ENCODE measurements around the gene TMEM147. TPM values are rescaled to one million over a fixed set of nuclear protein-coding genes. Genes with fewer than 3 reads are reported as not detected.

The TMEM147 gene
- total and polyA plus RNA-seq, 2 of the 13 experiments (the other 11 are each of a cell fraction or from before 2014, with no cell fraction given) = 141 to 176 TPM

GRCh38 chr19:35582760-35583159, 37.3 kb downstream of the TMEM147 start:
- WGBS (ENCODE audit: low lambda C conversion rate) = 50% methylated on average over 1 of the region's 1 CpG
- H3K9ac ChIP-seq (ENCODE audit: insufficient read depth, low read depth, low read length) = no peak overlapping the region
- no peak overlapping the region for H2AFZ ChIP-seq (ENCODE audit: low read length)
- in situ Hi-C loops (cut with HindIII; ENCODE audit: extremely low pct_ligation_motif_present, low pct_unique_long_range_greater_than_20kb) (no loop called here), intact Hi-C loops (cut with micrococcal nuclease; ENCODE audit: unreplicated experiment) (no loop called here)
- ATAC-seq (no peak), FAIRE-seq (no peak), DNase-seq (ENCODE audit: low spot score) (no peak)
- CTCF ChIA-PET (ENCODE audit: low intra/inter-chr PET ratio, low total read pairs) = no interaction called here
- no peak for TF ChIP-seq NR0B2 (CRISPR knock-in tag; IDR thresholded peaks at IDR 0.05)
- no peak for TF ChIP-seq ELF1 (CRISPR knock-in tag; IDR thresholded peaks at IDR 0.05)
- TF ChIP-seq ZNF207 (IDR thresholded peaks at IDR 0.05; ENCODE audit: borderline replicate concordance) = no peak
- TF ChIP-seq ZNF564 (CRISPR knock-in tag; IDR thresholded peaks at IDR 0.05) = no peak
- TF ChIP-seq ZNF430 (CRISPR knock-in tag; IDR thresholded peaks at IDR 0.05) = no peak
- no peaks in the 10 kb centered on the region for H3K79me2 ChIP-seq (ENCODE audit: insufficient read depth, low read length)
- H3K27me3 ChIP-seq (ENCODE audit: control insufficient read depth in 1 of 2, insufficient read depth in 2 of 2, low read length in 2 of 2) = peaks cover 0 to 9% of the 10 kb centered on the region in 2 experiments; a peak in 3 of 5 replicates
- no peaks in the 10 kb centered on the region for H4K20me1 ChIP-seq (ENCODE audit: insufficient read depth, low read length)
- H3K4me1 ChIP-seq (ENCODE audit: insufficient read depth, low read length) = no peaks in the 10 kb centered on the region
- H3K36me3 ChIP-seq (replicated peaks in 1 of 2; ENCODE audit: control insufficient read depth in 1 of 2, insufficient read depth in 2 of 2, low read length in 2 of 2) = no peaks in the 10 kb centered on the region
- H3K9me3 ChIP-seq (ENCODE audit: low read length) = no peaks in the 10 kb centered on the region
- no peak overlapping the region for H3K4me2 ChIP-seq (ENCODE audit: low read depth, low read length)
- POLR2A ChIA-PET = no interaction called here
- H3K27ac ChIP-seq (ENCODE audit: extremely low read length, insufficient read depth, low read length) = no peak overlapping the region
- BruUV-seq (replicated peaks) = no TSS peak
- H3K4me3 ChIP-seq (replicated peaks in 1 of 3; ENCODE audit: insufficient read depth in 1 of 3, low read depth in 2 of 3, low read length in 3 of 3) = no peak overlapping the region

GRCh38 chr19:35585848-35586247, 40.4 kb downstream of the TMEM147 start, which contains the start of gene PMIS2:
Gene PMIS2, plus strand, starts transcription at chr19:35586173. Its CDS starts 87 bp downstream, at chr19:35586260.
- no peaks in the 10 kb centered on the region for H3K4me1 ChIP-seq (ENCODE audit: insufficient read depth, low read length)
- 72% methylated on average over 6 of the region's 16 CpGs for WGBS (ENCODE audit: low lambda C conversion rate)
- ATAC-seq (no peak; the same call in 1 of the 3 replicates), FAIRE-seq (no peak), DNase-seq (ENCODE audit: low spot score) (no peak)
- ChIA-PET CTCF (ENCODE audit: low intra/inter-chr PET ratio, low total read pairs) (no interaction called here), POLR2A (no interaction called here)
- no peaks in the 10 kb centered on the region for H3K9me3 ChIP-seq (ENCODE audit: low read length)
- no peaks in the 10 kb centered on the region for H3K79me2 ChIP-seq (ENCODE audit: insufficient read depth, low read length)
- no peak within 1 kb of the TSS for H3K9ac ChIP-seq (ENCODE audit: insufficient read depth, low read depth, low read length)
- TF ChIP-seq USF2 (IDR thresholded peaks at IDR 0.05; ENCODE audit: low read depth, low read length) (no peak), USF2 (CRISPR knock-in tag; IDR thresholded peaks at IDR 0.05; ENCODE audit: borderline replicate concordance) (no peak), TGIF2 (CRISPR knock-in tag; IDR thresholded peaks at IDR 0.05) (no peak), NFYC (CRISPR knock-in tag; IDR thresholded peaks at IDR 0.05) (peak; percentile 31; the same call in 1 of the 2 replicates), NFRKB (IDR thresholded peaks at IDR 0.05) (no peak), SP5 (CRISPR knock-in tag; IDR thresholded peaks at IDR 0.05; ENCODE audit: borderline replicate concordance, low read depth) (no peak), NFYB (CRISPR knock-in tag; IDR thresholded peaks at IDR 0.05) (peak; percentile 31; the same call in 1 of the 2 replicates), MLX (CRISPR knock-in tag; IDR thresholded peaks at IDR 0.05) (no peak), ZSCAN20 (CRISPR knock-in tag; IDR thresholded peaks at IDR 0.05; ENCODE audit: borderline replicate concordance) (no peak)
- in situ Hi-C loops (cut with HindIII; ENCODE audit: extremely low pct_ligation_motif_present, low pct_unique_long_range_greater_than_20kb) = no loop called here
- no peak within 1 kb of the TSS for H3K4me3 ChIP-seq (replicated peaks in 1 of 3; ENCODE audit: insufficient read depth in 1 of 3, low read depth in 2 of 3, low read length in 3 of 3)
- no TSS peak for BruUV-seq (replicated peaks)
- no peaks in the 10 kb centered on the region for H3K36me3 ChIP-seq (replicated peaks in 1 of 2; ENCODE audit: control insufficient read depth in 1 of 2, insufficient read depth in 2 of 2, low read length in 2 of 2)
- no peaks in the 10 kb centered on the region for H4K20me1 ChIP-seq (ENCODE audit: insufficient read depth, low read length)
- intact Hi-C loops (cut with micrococcal nuclease; ENCODE audit: unreplicated experiment) = no loop called here
- H2AFZ ChIP-seq (ENCODE audit: low read length) = no peak within 1 kb of the TSS
- peaks cover 1 to 9% of the 10 kb centered on the region in 2 experiments; a peak in 4 of 5 replicates for H3K27me3 ChIP-seq (ENCODE audit: control insufficient read depth in 1 of 2, insufficient read depth in 2 of 2, low read length in 2 of 2)
- H3K27ac ChIP-seq (ENCODE audit: extremely low read length, insufficient read depth, low read length) = no peak within 1 kb of the TSS
- H3K4me2 ChIP-seq (ENCODE audit: low read depth, low read length) = no peak within 1 kb of the TSS

Measured in HepG2 (cell line).